Ureter (tissue), 1 donor: ENCODE results near the gene DIS3. TPM values are rescaled to one million over a fixed set of nuclear protein-coding genes. Genes with fewer than 3 reads are reported as not detected.
A peak's percentile ranks its signal among the peaks of the same experiment; 100 is the strongest.
"Not testable (repeated sequence)": the region's sequence is repeated elsewhere in the genome, so short reads cannot be mapped to it uniquely, and the experiment has no call there.

Source experiments
- DNase-seq: peaks from one replicate; pipeline ENCODE4 v3.0.0-alpha.2; 2020; ENCODE audit warnings: low spot score
- total RNA-seq: library from RNA; stranded (reverse); gene quantifications from one replicate; pipeline ENCODE4 v1.2.4, GENCODE V29; 2023
- donor health status: DM: yes; HTN: yes; CAD: no.

Gene DIS3
- total RNA-seq, 1 donor from 2014 or later, result 36.8 TPM

- DNase-seq, result no peak
These were observed 41.7 kb downstream of the DIS3 start for GRCh38 chr13:72740015-72740414.

- no peak for DNase-seq
These were observed 44.7 kb downstream of the DIS3 start for GRCh38 chr13:72737033-72737432.

GRCh38 chr13:72728290-72728605 is 53.5 kb downstream of the DIS3 start:
- no peak for DNase-seq

- DNase-seq, result peak; percentile 96
These were observed 54.0 kb downstream of the DIS3 start, which contains the start of the genes BORA and MZT1 for GRCh38 chr13:72727417-72728289. BORA (plus strand) TSS chr13:72727923; CDS start chr13:72728941, 1,018 bp downstream. MZT1 (minus strand) TSS chr13:72727629; CDS start chr13:72727602, 27 bp downstream.

- DNase-seq, result peak; percentile 44
These were observed 54.8 kb downstream of the DIS3 start for GRCh38 chr13:72726726-72727416.

GRCh38 chr13:72726185-72726584 is 55.5 kb downstream of the DIS3 start:
- not testable (repeated sequence) for DNase-seq

GRCh38 chr13:72716776-72717175 is 64.9 kb downstream of the DIS3 start:
- DNase-seq, result no peak

Other genes with a start within 250 kb of the DIS3 start
- gene MZT1, start 54.3 kb downstream of the DIS3 start, total RNA-seq, result 6.5 TPM
- gene BORA, start 54.0 kb downstream of the DIS3 start, total RNA-seq, result 3.0 TPM
- 36.4 TPM for gene PIBF1, start 233 bp upstream of the DIS3 start, total RNA-seq